Activated CD4-positive, alpha-beta T cell treated with anti-CD3 and anti-CD28 coated beads for 48 hours (primary cell): ENCODE results near the gene WSB1.

Experiments
- DNase-seq: peaks from one replicate; pipeline ENCODE4 v3.0.0-alpha.2; 2020

Gene WSB1

GRCh38 chr17:27339836-27340550 lies 46.1 kb downstream of the WSB1 start:
- DNase-seq: peak; percentile 71

GRCh38 chr17:27340575-27340974 lies 46.7 kb downstream of the WSB1 start:
- no peak for DNase-seq

- DNase-seq: no peak
These were observed 47.1 kb downstream of the WSB1 start for GRCh38 chr17:27341041-27341471.

- no peak for DNase-seq
These were observed 48.1 kb downstream of the WSB1 start for GRCh38 chr17:27342059-27342458.

GRCh38 chr17:27343294-27343693 lies 49.4 kb downstream of the WSB1 start:
- no peak for DNase-seq

GRCh38 chr17:27343977-27344607 lies 50.2 kb downstream of the WSB1 start:
- no peak for DNase-seq

GRCh38 chr17:27345141-27345904 lies 51.4 kb downstream of the WSB1 start:
- no peak for DNase-seq

GRCh38 chr17:27346228-27346899 lies 52.5 kb downstream of the WSB1 start:
- DNase-seq: no peak

- DNase-seq: no peak
These were observed 54.3 kb downstream of the WSB1 start for GRCh38 chr17:27348196-27348595.

- no peak for DNase-seq
These were observed 55.7 kb downstream of the WSB1 start for GRCh38 chr17:27349540-27350021.

- DNase-seq: no peak
These were observed 57.8 kb downstream of the WSB1 start for GRCh38 chr17:27351759-27352158.

GRCh38 chr17:27352448-27353032 lies 58.6 kb downstream of the WSB1 start:
- no peak for DNase-seq

GRCh38 chr17:27353033-27353460 lies 59.1 kb downstream of the WSB1 start:
- DNase-seq: no peak

GRCh38 chr17:27353461-27354050 lies 59.6 kb downstream of the WSB1 start:
- DNase-seq: peak; percentile 91

- no peak for DNase-seq
These were observed 60.2 kb downstream of the WSB1 start for GRCh38 chr17:27354051-27354490.

GRCh38 chr17:27354491-27355081 lies 60.7 kb downstream of the WSB1 start:
- no peak for DNase-seq

GRCh38 chr17:27355419-27355818 lies 61.5 kb downstream of the WSB1 start:
- no peak for DNase-seq

GRCh38 chr17:27356091-27356705 lies 62.3 kb downstream of the WSB1 start:
- no peak for DNase-seq

GRCh38 chr17:27357236-27357635 lies 63.3 kb downstream of the WSB1 start:
- no peak for DNase-seq

GRCh38 chr17:27360507-27360906 lies 66.6 kb downstream of the WSB1 start:
- DNase-seq: no peak

- no peak for DNase-seq
These were observed 67.8 kb downstream of the WSB1 start for GRCh38 chr17:27361695-27362094.
